ENCODE results near the gene GALNT7. TPM values are rescaled to one million over a fixed set of nuclear protein-coding genes. Genes with fewer than 3 reads are reported as not detected.
A peak's percentile ranks its signal among the peaks of the same experiment; 100 is the strongest.

GALNT7 gene
- total and polyA plus RNA-seq, 2 of the 13 experiments (the other 11 are each of a cell fraction or from before 2014, with no cell fraction given), result 0.08 to 0.13 TPM

DNA sequence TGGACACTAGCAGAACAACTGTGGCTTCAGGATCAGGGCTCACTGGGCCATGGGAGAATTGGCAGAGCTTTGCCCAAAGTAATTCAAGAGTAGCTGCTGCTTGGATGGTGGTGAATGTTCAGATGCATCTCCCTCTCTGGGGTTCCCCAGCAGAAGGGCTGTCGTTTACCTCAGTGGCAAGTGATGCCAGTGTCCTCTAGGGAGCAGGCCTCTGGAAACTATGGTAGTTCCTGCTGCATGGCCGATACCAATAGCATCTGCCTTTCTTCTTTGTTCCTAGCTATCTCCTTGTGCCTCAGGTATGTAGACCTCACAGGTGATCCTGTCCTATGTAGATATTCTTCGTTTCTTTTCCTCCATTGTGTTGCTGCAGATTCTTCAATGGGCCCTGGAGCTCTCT, 139.2 kb downstream of the GALNT7 start:
- H3K4me1 ChIP-seq (ENCODE audit: insufficient read depth, low read length), result no peaks in the 10 kb centered on the region
- H3K9ac ChIP-seq (ENCODE audit: insufficient read depth, low read depth, low read length), result no peak overlapping the region
- CTCF ChIA-PET (ENCODE audit: low intra/inter-chr PET ratio, low total read pairs), result no interaction called here
- in situ Hi-C loops (cut with HindIII; ENCODE audit: extremely low pct_ligation_motif_present, low pct_unique_long_range_greater_than_20kb), result no loop called here
- H3K79me2 ChIP-seq (ENCODE audit: insufficient read depth, low read length), result no peaks in the 10 kb centered on the region
- H3K27ac ChIP-seq (ENCODE audit: extremely low read length, insufficient read depth, low read length), result no peak overlapping the region
- DNase-seq (ENCODE audit: low spot score), result no peak
- BruUV-seq (replicated peaks), result no TSS peak
- ATAC-seq, result peak; percentile 60
- no peaks in the 10 kb centered on the region for H4K20me1 ChIP-seq (ENCODE audit: insufficient read depth, low read length)
- no peak overlapping the region for H2AFZ ChIP-seq (ENCODE audit: low read length)
- H3K4me3 ChIP-seq (replicated peaks in 1 of 3; ENCODE audit: insufficient read depth in 1 of 3, low read depth in 2 of 3, low read length in 3 of 3), result no peak overlapping the region
- no peak overlapping the region for H3K4me2 ChIP-seq (ENCODE audit: low read depth, low read length)
- TF ChIP-seq MED8 (CRISPR knock-in tag; IDR thresholded peaks at IDR 0.05; ENCODE audit: insufficient replicate concordance) (no peak), MED1 (CRISPR knock-in tag; IDR thresholded peaks at IDR 0.05) (no peak), BCL6 (CRISPR knock-in tag; IDR thresholded peaks at IDR 0.05) (no peak), PAWR (CRISPR knock-in tag; IDR thresholded peaks at IDR 0.05; ENCODE audit: borderline replicate concordance) (no peak), KLF13 (CRISPR knock-in tag; IDR thresholded peaks at IDR 0.05) (no peak), ZNF7 (CRISPR knock-in tag; IDR thresholded peaks at IDR 0.05) (no peak), GATAD1 (CRISPR knock-in tag; IDR thresholded peaks at IDR 0.05) (no peak), SIX1 (CRISPR knock-in tag; IDR thresholded peaks at IDR 0.05; ENCODE audit: borderline replicate concordance) (no peak), ZBTB1 (CRISPR knock-in tag; IDR thresholded peaks at IDR 0.05; ENCODE audit: borderline replicate concordance) (no peak)
- TF ChIP-seq, protein P1, sequence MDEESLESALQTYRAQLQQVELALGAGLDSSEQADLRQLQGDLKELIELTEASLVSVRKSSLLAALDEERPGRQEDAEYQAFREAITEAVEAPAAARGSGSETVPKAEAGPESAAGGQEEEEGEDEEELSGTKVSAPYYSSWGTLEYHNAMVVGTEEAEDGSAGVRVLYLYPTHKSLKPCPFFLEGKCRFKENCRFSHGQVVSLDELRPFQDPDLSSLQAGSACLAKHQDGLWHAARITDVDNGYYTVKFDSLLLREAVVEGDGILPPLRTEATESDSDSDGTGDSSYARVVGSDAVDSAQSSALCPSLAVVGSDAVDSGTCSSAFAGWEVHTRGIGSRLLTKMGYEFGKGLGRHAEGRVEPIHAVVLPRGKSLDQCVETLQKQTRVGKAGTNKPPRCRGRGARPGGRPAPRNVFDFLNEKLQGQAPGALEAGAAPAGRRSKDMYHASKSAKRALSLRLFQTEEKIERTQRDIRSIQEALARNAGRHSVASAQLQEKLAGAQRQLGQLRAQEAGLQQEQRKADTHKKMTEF (CRISPR knock-in tag; IDR thresholded peaks at IDR 0.05), result no peak
- TF ChIP-seq, protein P2, sequence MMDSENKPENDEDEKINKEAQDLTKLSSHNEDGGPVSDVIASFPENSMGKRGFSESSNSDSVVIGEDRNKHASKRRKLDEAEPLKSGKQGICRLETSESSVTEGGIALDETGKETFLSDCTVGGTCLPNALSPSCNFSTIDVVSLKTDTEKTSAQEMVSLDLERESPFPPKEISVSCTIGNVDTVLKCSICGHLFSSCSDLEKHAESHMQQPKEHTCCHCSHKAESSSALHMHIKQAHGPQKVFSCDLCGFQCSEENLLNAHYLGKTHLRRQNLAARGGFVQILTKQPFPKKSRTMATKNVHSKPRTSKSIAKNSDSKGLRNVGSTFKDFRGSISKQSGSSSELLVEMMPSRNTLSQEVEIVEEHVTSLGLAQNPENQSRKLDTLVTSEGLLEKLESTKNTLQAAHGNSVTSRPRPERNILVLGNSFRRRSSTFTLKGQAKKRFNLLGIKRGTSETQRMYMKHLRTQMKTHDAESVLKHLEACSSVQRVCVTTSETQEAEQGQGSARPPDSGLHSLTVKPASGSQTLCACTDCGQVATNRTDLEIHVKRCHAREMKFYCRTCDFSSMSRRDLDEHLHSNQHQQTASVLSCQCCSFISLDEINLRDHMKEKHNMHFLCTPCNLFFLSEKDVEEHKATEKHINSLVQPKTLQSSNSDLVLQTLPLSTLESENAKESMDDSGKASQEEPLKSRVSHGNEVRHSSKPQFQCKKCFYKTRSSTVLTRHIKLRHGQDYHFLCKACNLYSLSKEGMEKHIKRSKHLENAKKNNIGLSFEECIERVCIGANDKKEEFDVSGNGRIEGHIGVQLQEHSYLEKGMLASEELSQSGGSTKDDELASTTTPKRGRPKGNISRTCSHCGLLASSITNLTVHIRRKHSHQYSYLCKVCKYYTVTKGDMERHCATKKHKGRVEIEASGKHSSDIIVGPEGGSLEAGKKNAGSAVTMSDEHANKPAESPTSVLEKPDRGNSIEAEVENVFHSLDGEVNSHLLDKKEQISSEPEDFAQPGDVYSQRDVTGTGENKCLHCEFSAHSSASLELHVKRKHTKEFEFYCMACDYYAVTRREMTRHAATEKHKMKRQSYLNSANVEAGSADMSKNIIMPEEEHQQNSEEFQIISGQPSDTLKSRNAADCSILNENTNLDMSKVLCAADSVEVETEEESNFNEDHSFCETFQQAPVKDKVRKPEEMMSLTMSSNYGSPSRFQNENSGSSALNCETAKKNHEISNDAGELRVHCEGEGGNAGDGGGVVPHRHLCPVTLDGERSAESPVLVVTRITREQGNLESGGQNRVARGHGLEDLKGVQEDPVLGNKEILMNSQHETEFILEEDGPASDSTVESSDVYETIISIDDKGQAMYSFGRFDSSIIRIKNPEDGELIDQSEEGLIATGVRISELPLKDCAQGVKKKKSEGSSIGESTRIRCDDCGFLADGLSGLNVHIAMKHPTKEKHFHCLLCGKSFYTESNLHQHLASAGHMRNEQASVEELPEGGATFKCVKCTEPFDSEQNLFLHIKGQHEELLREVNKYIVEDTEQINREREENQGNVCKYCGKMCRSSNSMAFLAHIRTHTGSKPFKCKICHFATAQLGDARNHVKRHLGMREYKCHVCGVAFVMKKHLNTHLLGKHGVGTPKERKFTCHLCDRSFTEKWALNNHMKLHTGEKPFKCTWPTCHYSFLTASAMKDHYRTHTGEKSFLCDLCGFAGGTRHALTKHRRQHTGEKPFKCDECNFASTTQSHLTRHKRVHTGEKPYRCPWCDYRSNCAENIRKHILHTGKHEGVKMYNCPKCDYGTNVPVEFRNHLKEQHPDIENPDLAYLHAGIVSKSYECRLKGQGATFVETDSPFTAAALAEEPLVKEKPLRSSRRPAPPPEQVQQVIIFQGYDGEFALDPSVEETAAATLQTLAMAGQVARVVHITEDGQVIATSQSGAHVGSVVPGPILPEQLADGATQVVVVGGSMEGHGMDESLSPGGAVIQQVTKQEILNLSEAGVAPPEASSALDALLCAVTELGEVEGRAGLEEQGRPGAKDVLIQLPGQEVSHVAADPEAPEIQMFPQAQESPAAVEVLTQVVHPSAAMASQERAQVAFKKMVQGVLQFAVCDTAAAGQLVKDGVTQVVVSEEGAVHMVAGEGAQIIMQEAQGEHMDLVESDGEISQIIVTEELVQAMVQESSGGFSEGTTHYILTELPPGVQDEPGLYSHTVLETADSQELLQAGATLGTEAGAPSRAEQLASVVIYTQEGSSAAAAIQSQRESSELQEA (CRISPR knock-in tag; IDR thresholded peaks at IDR 0.05; ENCODE audit: not compliant biosample characterization), result no peak
- TF ChIP-seq, protein P3, sequence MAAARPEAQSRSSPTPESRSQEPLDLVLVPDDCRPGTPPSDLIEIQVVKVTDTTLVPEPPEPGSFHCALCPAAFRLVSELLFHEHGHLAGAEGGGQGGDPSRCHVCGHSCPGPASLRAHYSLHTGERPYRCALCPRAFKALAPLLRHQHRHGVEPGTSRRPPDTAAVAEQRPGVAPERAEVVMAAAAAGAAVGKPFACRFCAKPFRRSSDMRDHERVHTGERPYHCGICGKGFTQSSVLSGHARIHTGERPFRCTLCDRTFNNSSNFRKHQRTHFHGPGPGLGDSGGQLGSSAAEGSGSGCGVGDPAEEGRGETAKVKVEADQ (CRISPR knock-in tag; IDR thresholded peaks at IDR 0.05; ENCODE audit: borderline replicate concordance), result no peak
- no peaks in the 10 kb centered on the region; a peak in 1 of 5 replicates for H3K27me3 ChIP-seq (ENCODE audit: control insufficient read depth in 1 of 2, insufficient read depth in 2 of 2, low read length in 2 of 2)
- POLR2A ChIA-PET, result no interaction called here
- no peaks in the 10 kb centered on the region for H3K36me3 ChIP-seq (replicated peaks in 1 of 2; ENCODE audit: control insufficient read depth in 1 of 2, insufficient read depth in 2 of 2, low read length in 2 of 2)
- intact Hi-C loops (cut with micrococcal nuclease; ENCODE audit: unreplicated experiment), result no loop called here
- no peak for FAIRE-seq
- 6% methylated on average over 3 of the region's 3 CpGs for WGBS (ENCODE audit: low lambda C conversion rate)
- H3K9me3 ChIP-seq (ENCODE audit: low read length), result no peaks in the 10 kb centered on the region

Measured in HepG2 (cell line).